ENCODE results near the gene NXPE4. TPM values are rescaled to one million over a fixed set of nuclear protein-coding genes. Genes with fewer than 3 reads are reported as not detected.
"Not testable (repeated sequence)": the region's sequence is repeated elsewhere in the genome, so short reads cannot be mapped to it uniquely, and the experiment has no call there.

NXPE4 gene
- total RNA-seq, result not detected

- peaks cover 11% of the 10 kb centered on the region for H3K27me3 Mint-ChIP-seq
- no peaks in the 10 kb centered on the region for H3K4me1 Mint-ChIP-seq
- no peak within 1 kb of the TSS for H3K27ac Mint-ChIP-seq
- H3K9me3 Mint-ChIP-seq, result no peaks in the 10 kb centered on the region
- H3K4me3 Mint-ChIP-seq, result no peak within 1 kb of the TSS
- no peak for DNase-seq
- ChIA-PET CTCF (no interaction called here), POLR2A (no interaction called here)
- H3K36me3 Mint-ChIP-seq (ENCODE audit: low read depth), result no peaks in the 10 kb centered on the region
Measured at GRCh38 chr11:114595571-114595970, at the start of gene NXPE4. Gene NXPE4, minus strand, starts transcription at chr11:114595786. Its CDS starts 1,027 bp downstream, at chr11:114594759.

- DNase-seq, CTCF ChIA-PET: not testable (repeated sequence)
Measured at GRCh38 chr11:114639440-114639839, 43.9 kb upstream of the NXPE4 start.

GRCh38 chr11:114631445-114631965 is 35.9 kb upstream of the NXPE4 start:
- H3K4me3 Mint-ChIP-seq; H3K27me3 Mint-ChIP-seq; H3K4me1 Mint-ChIP-seq; H3K9me3 Mint-ChIP-seq; H3K27ac Mint-ChIP-seq; CTCF ChIA-PET; H3K36me3 Mint-ChIP-seq (ENCODE audit: low read depth); POLR2A ChIA-PET: not testable (repeated sequence)
- peak; percentile 35 for DNase-seq

More at GRCh38 chr11:114639440-114639839, 43.9 kb upstream of the NXPE4 start:
- H3K27ac Mint-ChIP-seq; H3K9me3 Mint-ChIP-seq; H3K4me1 Mint-ChIP-seq; H3K4me3 Mint-ChIP-seq; H3K27me3 Mint-ChIP-seq; H3K36me3 Mint-ChIP-seq (ENCODE audit: low read depth); POLR2A ChIA-PET: not testable (repeated sequence)

- H3K4me1 Mint-ChIP-seq, result no peaks in the 10 kb centered on the region
- H3K36me3 Mint-ChIP-seq (ENCODE audit: low read depth), result no peaks in the 10 kb centered on the region
- H3K9me3 Mint-ChIP-seq, result peaks cover 21% of the 10 kb centered on the region
- CTCF ChIA-PET, result no interaction called here
- H3K27ac Mint-ChIP-seq, result no peak overlapping the region
- POLR2A ChIA-PET, result no interaction called here
- no peaks in the 10 kb centered on the region for H3K27me3 Mint-ChIP-seq
- no peak overlapping the region for H3K4me3 Mint-ChIP-seq
- DNase-seq, result no peak
Measured at GRCh38 chr11:114625294-114625693, 29.7 kb upstream of the NXPE4 start.

- POLR2A ChIA-PET, result no interaction called here
- no peak overlapping the region for H3K4me3 Mint-ChIP-seq
- no peak for DNase-seq
- CTCF ChIA-PET, result no interaction called here
- no peaks in the 10 kb centered on the region for H3K27me3 Mint-ChIP-seq
- no peaks in the 10 kb centered on the region for H3K36me3 Mint-ChIP-seq (ENCODE audit: low read depth)
- peaks cover 19% of the 10 kb centered on the region for H3K9me3 Mint-ChIP-seq
- H3K27ac Mint-ChIP-seq, result no peak overlapping the region
- H3K4me1 Mint-ChIP-seq, result no peaks in the 10 kb centered on the region
Measured at GRCh38 chr11:114624455-114625207, 29.0 kb upstream of the NXPE4 start.

- no peak overlapping the region for H3K4me3 Mint-ChIP-seq
- ChIA-PET POLR2A (no interaction called here), CTCF (no interaction called here)
- no peaks in the 10 kb centered on the region for H3K4me1 Mint-ChIP-seq
- H3K27ac Mint-ChIP-seq, result no peak overlapping the region
- H3K36me3 Mint-ChIP-seq (ENCODE audit: low read depth), result no peaks in the 10 kb centered on the region
- no peaks in the 10 kb centered on the region for H3K27me3 Mint-ChIP-seq
- no peak for DNase-seq
- peaks cover 23% of the 10 kb centered on the region for H3K9me3 Mint-ChIP-seq
Measured at GRCh38 chr11:114623720-114624119, 28.1 kb upstream of the NXPE4 start.

- no peak for DNase-seq
- Mint-ChIP-seq H3K9me3 (peaks cover 28% of the 10 kb centered on the region), H3K4me3 (no peak overlapping the region), H3K4me1 (no peaks in the 10 kb centered on the region), H3K27me3 (no peaks in the 10 kb centered on the region), H3K36me3 (ENCODE audit: low read depth) (no peaks in the 10 kb centered on the region), H3K27ac (no peak overlapping the region)
- POLR2A ChIA-PET, result no interaction called here
- CTCF ChIA-PET, result no interaction called here
Measured at GRCh38 chr11:114622858-114623257, 27.3 kb upstream of the NXPE4 start.

GRCh38 chr11:114621950-114622809 is 26.6 kb upstream of the NXPE4 start:
- ChIA-PET POLR2A (no interaction called here), CTCF (no interaction called here)
- no peak overlapping the region for H3K4me3 Mint-ChIP-seq
- H3K9me3 Mint-ChIP-seq, result peaks cover 35% of the 10 kb centered on the region
- H3K27me3 Mint-ChIP-seq, result no peaks in the 10 kb centered on the region
- H3K27ac Mint-ChIP-seq, result no peak overlapping the region
- no peak for DNase-seq
- no peaks in the 10 kb centered on the region for H3K4me1 Mint-ChIP-seq
- H3K36me3 Mint-ChIP-seq (ENCODE audit: low read depth), result no peaks in the 10 kb centered on the region

- no peaks in the 10 kb centered on the region for H3K27me3 Mint-ChIP-seq
- H3K27ac Mint-ChIP-seq, result no peak overlapping the region
- H3K36me3 Mint-ChIP-seq (ENCODE audit: low read depth), result no peaks in the 10 kb centered on the region
- ChIA-PET POLR2A (no interaction called here), CTCF (no interaction called here)
- H3K4me3 Mint-ChIP-seq, result no peak overlapping the region
- H3K4me1 Mint-ChIP-seq, result no peaks in the 10 kb centered on the region
- peaks cover 36% of the 10 kb centered on the region for H3K9me3 Mint-ChIP-seq
- no peak for DNase-seq
Measured at GRCh38 chr11:114621072-114621471, 25.5 kb upstream of the NXPE4 start.

- POLR2A ChIA-PET, result no interaction called here
- H3K9me3 Mint-ChIP-seq, result peaks cover 33% of the 10 kb centered on the region
- no peak overlapping the region for H3K4me3 Mint-ChIP-seq
- no peaks in the 10 kb centered on the region for H3K36me3 Mint-ChIP-seq (ENCODE audit: low read depth)
- H3K27me3 Mint-ChIP-seq, result no peaks in the 10 kb centered on the region
- H3K4me1 Mint-ChIP-seq, result no peaks in the 10 kb centered on the region
- H3K27ac Mint-ChIP-seq, result no peak overlapping the region
- no peak for DNase-seq
- CTCF ChIA-PET, result no interaction called here
Measured at GRCh38 chr11:114619659-114620173, 24.1 kb upstream of the NXPE4 start.

- Mint-ChIP-seq H3K36me3 (ENCODE audit: low read depth) (no peaks in the 10 kb centered on the region), H3K9me3 (peaks cover 44% of the 10 kb centered on the region), H3K27me3 (no peaks in the 10 kb centered on the region), H3K4me1 (no peaks in the 10 kb centered on the region), H3K4me3 (no peak overlapping the region), H3K27ac (no peak overlapping the region)
- POLR2A ChIA-PET, result no interaction called here
- no peak for DNase-seq
- CTCF ChIA-PET, result no interaction called here
Measured at GRCh38 chr11:114618139-114618538, 22.6 kb upstream of the NXPE4 start.

GRCh38 chr11:114617157-114618124 is 21.9 kb upstream of the NXPE4 start:
- POLR2A ChIA-PET, result no interaction called here
- no peak overlapping the region for H3K4me3 Mint-ChIP-seq

More at GRCh38 chr11:114617157-114618124, 21.9 kb upstream of the NXPE4 start:
- no peak for DNase-seq
- Mint-ChIP-seq H3K36me3 (ENCODE audit: low read depth) (no peaks in the 10 kb centered on the region), H3K27me3 (no peaks in the 10 kb centered on the region), H3K4me1 (no peaks in the 10 kb centered on the region), H3K9me3 (peaks cover 42% of the 10 kb centered on the region), H3K27ac (no peak overlapping the region)
- CTCF ChIA-PET, result no interaction called here
